Ishikawa (cell line): Measurements from ENCODE around the gene COX4I1.

Experiments used
- CEBPB ChIP-seq: IDR thresholded peaks from 2 replicates; pipeline ENCODE4 v1.6.1; 2012
- CREB1 ChIP-seq: IDR thresholded peaks from 2 replicates; pipeline ENCODE4 v1.6.1; 2012; ENCODE audit warnings: low read depth
- EGR1 ChIP-seq: IDR thresholded peaks from 2 replicates; pipeline ENCODE4 v1.6.1; 2012
- EP300 ChIP-seq: IDR thresholded peaks from 2 replicates; pipeline ENCODE4 v1.6.1; 2012; ENCODE audit warnings: borderline replicate concordance
- FOXM1 ChIP-seq: IDR thresholded peaks from 2 replicates; pipeline ENCODE4 v1.6.1; 2012; ENCODE audit warnings: low read depth, borderline replicate concordance
- NFIC ChIP-seq: IDR thresholded peaks from 2 replicates; pipeline ENCODE4 v1.6.1; 2012
- RAD21 ChIP-seq: IDR thresholded peaks from 2 replicates; pipeline ENCODE4 v1.6.1; 2012; ENCODE audit warnings: low read depth
- TAF1 ChIP-seq: IDR thresholded peaks from 2 replicates; pipeline ENCODE4 v1.6.1; 2012; ENCODE audit warnings: low read depth, mild to moderate bottlenecking
- TCF12 ChIP-seq: IDR thresholded peaks from 2 replicates; pipeline ENCODE4 v1.6.1; 2012; ENCODE audit warnings: low read depth
- TEAD4 ChIP-seq: IDR thresholded peaks from 2 replicates; pipeline ENCODE4 v1.6.1; 2012
- USF1 ChIP-seq: IDR thresholded peaks from 2 replicates; pipeline ENCODE4 v1.6.1; 2012
- YY1 ChIP-seq: IDR thresholded peaks from 2 replicates; pipeline ENCODE4 v1.6.1; 2012; ENCODE audit warnings: low read depth
- ZBTB7A ChIP-seq: IDR thresholded peaks from 2 replicates; pipeline ENCODE4 v1.6.1; 2012; ENCODE audit warnings: low read depth
- TF ChIP-seq, protein P1 (sequence below): IDR thresholded peaks from 2 replicates; pipeline ENCODE4 v1.6.1; 2012
- TF ChIP-seq, protein P2 (sequence below): IDR thresholded peaks from 2 replicates; pipeline ENCODE4 v1.6.1; 2012; ENCODE audit warnings: low read depth, mild to moderate bottlenecking

COX4I1 gene

GRCh38 chr16:85798283-85798776 is 1.2 kb upstream of the COX4I1 start:
- no peak for TF ChIP-seq USF1
- no peak for TF ChIP-seq CEBPB
- no peak for TF ChIP-seq EGR1
- no peak for TF ChIP-seq TEAD4
- TF ChIP-seq, protein P1, sequence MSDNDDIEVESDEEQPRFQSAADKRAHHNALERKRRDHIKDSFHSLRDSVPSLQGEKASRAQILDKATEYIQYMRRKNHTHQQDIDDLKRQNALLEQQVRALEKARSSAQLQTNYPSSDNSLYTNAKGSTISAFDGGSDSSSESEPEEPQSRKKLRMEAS, result no peak
- no peak for TF ChIP-seq RAD21
- TF ChIP-seq CREB1, result no peak
- no peak for TF ChIP-seq ZBTB7A
- TF ChIP-seq YY1, result no peak
- TF ChIP-seq, protein P2, sequence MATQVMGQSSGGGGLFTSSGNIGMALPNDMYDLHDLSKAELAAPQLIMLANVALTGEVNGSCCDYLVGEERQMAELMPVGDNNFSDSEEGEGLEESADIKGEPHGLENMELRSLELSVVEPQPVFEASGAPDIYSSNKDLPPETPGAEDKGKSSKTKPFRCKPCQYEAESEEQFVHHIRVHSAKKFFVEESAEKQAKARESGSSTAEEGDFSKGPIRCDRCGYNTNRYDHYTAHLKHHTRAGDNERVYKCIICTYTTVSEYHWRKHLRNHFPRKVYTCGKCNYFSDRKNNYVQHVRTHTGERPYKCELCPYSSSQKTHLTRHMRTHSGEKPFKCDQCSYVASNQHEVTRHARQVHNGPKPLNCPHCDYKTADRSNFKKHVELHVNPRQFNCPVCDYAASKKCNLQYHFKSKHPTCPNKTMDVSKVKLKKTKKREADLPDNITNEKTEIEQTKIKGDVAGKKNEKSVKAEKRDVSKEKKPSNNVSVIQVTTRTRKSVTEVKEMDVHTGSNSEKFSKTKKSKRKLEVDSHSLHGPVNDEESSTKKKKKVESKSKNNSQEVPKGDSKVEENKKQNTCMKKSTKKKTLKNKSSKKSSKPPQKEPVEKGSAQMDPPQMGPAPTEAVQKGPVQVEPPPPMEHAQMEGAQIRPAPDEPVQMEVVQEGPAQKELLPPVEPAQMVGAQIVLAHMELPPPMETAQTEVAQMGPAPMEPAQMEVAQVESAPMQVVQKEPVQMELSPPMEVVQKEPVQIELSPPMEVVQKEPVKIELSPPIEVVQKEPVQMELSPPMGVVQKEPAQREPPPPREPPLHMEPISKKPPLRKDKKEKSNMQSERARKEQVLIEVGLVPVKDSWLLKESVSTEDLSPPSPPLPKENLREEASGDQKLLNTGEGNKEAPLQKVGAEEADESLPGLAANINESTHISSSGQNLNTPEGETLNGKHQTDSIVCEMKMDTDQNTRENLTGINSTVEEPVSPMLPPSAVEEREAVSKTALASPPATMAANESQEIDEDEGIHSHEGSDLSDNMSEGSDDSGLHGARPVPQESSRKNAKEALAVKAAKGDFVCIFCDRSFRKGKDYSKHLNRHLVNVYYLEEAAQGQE, result no peak
- no peak for TF ChIP-seq FOXM1
- TF ChIP-seq EP300, result no peak
- no peak for TF ChIP-seq TAF1
- no peak for TF ChIP-seq NFIC
- no peak for TF ChIP-seq TCF12

- TF ChIP-seq ZBTB7A, result peak; percentile 71; the same call in 1 of the 2 replicates
- TF ChIP-seq, protein P1, result peak; percentile 2; the same call in 1 of the 2 replicates
- TF ChIP-seq TEAD4, result no peak
Observed at GRCh38 chr16:85798901-85799496, 496 bp upstream of the COX4I1 start.

GRCh38 chr16:85800321-85800669 is 800 bp downstream of the COX4I1 start:
- TF ChIP-seq EGR1, result no peak
- no peak for TF ChIP-seq EP300
- no peak for TF ChIP-seq ZBTB7A

GRCh38 chr16:85803570-85803969 is 4.1 kb downstream of the COX4I1 start:
- TF ChIP-seq CREB1 (no peak), USF1 (no peak), FOXM1 (no peak), YY1 (no peak), ZBTB7A (no peak), NFIC (no peak), EP300 (no peak), CEBPB (no peak), TCF12 (no peak), RAD21 (no peak), TAF1 (no peak), TEAD4 (no peak), EGR1 (no peak)
- TF ChIP-seq, protein P1, result no peak
- TF ChIP-seq, protein P2, result no peak

- no peak for TF ChIP-seq TCF12
- no peak for TF ChIP-seq CREB1
- TF ChIP-seq USF1, result no peak
- TF ChIP-seq CEBPB, result no peak
- TF ChIP-seq TEAD4, result no peak
- TF ChIP-seq EGR1, result no peak
Observed at GRCh38 chr16:85805442-85806045, 6.0 kb downstream of the COX4I1 start.

- TF ChIP-seq TEAD4 (no peak), TAF1 (no peak), CREB1 (no peak), EGR1 (no peak), FOXM1 (no peak)
Observed at GRCh38 chr16:85806539-85806938, 7.0 kb downstream of the COX4I1 start.
